Psoas muscle (tissue), 8 donors: ENCODE data around the gene RASSF3. TPM values are rescaled to one million over a fixed set of nuclear protein-coding genes. Genes with fewer than 3 reads are reported as not detected.

Experiments used
- ATAC-seq, 4 donors: fragments of 200-7000 bp; cut with Tn5 transposase; one replicate each; pipeline ENCODE4 v1.9.1; 2020; ENCODE audit warnings: moderate library complexity in 3 of 4, mild to moderate bottlenecking in 2 of 4
- DNase-seq, 2 donors: peaks; one replicate each; pipeline ENCODE4 v3.0.0-alpha.2; 2020
- H3K27ac ChIP-seq: fragments of 200-600 bp; one replicate; pipeline ENCODE4 v1.8.0; 2022
- H3K27me3 ChIP-seq, 3 donors: fragments of 200-600 bp in 1 of 3; one replicate each; pipeline versions ENCODE4 v1.6.1 to v1.8.0; 2013 to 2022; ENCODE audit warnings: low read length in 2 of 3, mild to moderate bottlenecking in 2 of 3, moderate library complexity in 1 of 3; ENCODE audit not compliant: insufficient read depth in 3 of 3
- H3K36me3 ChIP-seq, 2 donors: fragments of 200-600 bp in 1 of 2; one replicate each; pipeline versions ENCODE4 v1.6.1 to v1.8.0; 2013 to 2022; ENCODE audit warnings: low read depth in 1 of 2, mild to moderate bottlenecking in 1 of 2, moderate library complexity in 1 of 2; ENCODE audit not compliant: insufficient read depth in 1 of 2
- H3K4me1 ChIP-seq: fragments of 200-600 bp; one replicate; pipeline ENCODE4 v1.8.0; 2022
- H3K4me3 ChIP-seq: fragments of 200-600 bp; one replicate; pipeline ENCODE4 v1.8.0; 2022; ENCODE audit warnings: mild to moderate bottlenecking
- H3K9me3 ChIP-seq: fragments of 200-600 bp; one replicate; pipeline ENCODE4 v1.8.0; 2022
- WGBS, 3 donors: extraction: QIAGEN DNeasy Blood & Tissue Kit; methylation state at CpG; one replicate each; pipeline versions ENCODE4 v1.1.6 to v1.1.7; 2013; 5-methylcytosine and 5-hydroxymethylcytosine counted together
- intact Hi-C, 2 donors: fragments of 100-400 bp; cut with DNase I; formaldehyde crosslinking; loops; one replicate each; pipeline versions ENCODE4 v1.11.0 to v1.14.2; 2022
- polyA plus RNA-seq, 3 donors: library from polyadenylated mRNA; stranded (reverse); fragments of 200-250 nt; gene quantifications; one replicate each; pipeline ENCODE4 v1.2.3, GENCODE V29; 2013
- total RNA-seq, 4 donors: library from RNA; stranded (reverse); fragmentation: NEBNext Ultra II Directional in 2 of 4; extraction: Animal tissue kit (Norgen Biotek cat#: 25700) in 2 of 4; gene quantifications; one replicate each; pipeline versions ENCODE4 v1.2.1 to v1.2.4, GENCODE V29; 2021 to 2023
- TF ChIP-seq, protein P1 (sequence below): fragments of 200-600 bp; IDR thresholded peaks from one replicate; pipeline ENCODE4 v1.8.0; 2022; ENCODE audit warnings: antibody characterized with exemption
- donor health status: healthy with polysubstance abuse.
- donor health status: DM: no; HTN: no; CAD: no; lungs with moderate emphysema.
- donor health status: Bipolar disorder and iron deficiency.
- donor health status: healthy.
- donor health status: DM: yes; HTN: yes; CAD: no.
- donor health status: DM: no; HTN: no; CAD: no.
- donor health status: DM: no; HTN: no; CAD: no.
- donor health status: DM: yes; HTN: yes; CAD: no.

Gene RASSF3
- total and polyA plus RNA-seq, 7 donors, result 4.9 to 30.6 (median 14.5) TPM

GRCh38 chr12:64729909-64730587, 119.8 kb downstream of the RASSF3 start:
- no peaks in the 10 kb centered on the region for H3K9me3 ChIP-seq
- H3K36me3 ChIP-seq, result peaks cover 0 to 46% of the 10 kb centered on the region in 2 donors
- DNase-seq (no peak), ATAC-seq (no peak)
- no peak overlapping the region for H3K4me3 ChIP-seq
- intact Hi-C loops, result loop anchor here in 1 of 2 donors (10.0 kb wide), 1 partner anchor 305 kb away; no protein-coding TSS in a partner anchor
- no peaks in the 10 kb centered on the region for H3K27me3 ChIP-seq
- H3K4me1 ChIP-seq, result peaks cover 9% of the 10 kb centered on the region
- H3K27ac ChIP-seq, result no peak overlapping the region
- TF ChIP-seq, protein P1, sequence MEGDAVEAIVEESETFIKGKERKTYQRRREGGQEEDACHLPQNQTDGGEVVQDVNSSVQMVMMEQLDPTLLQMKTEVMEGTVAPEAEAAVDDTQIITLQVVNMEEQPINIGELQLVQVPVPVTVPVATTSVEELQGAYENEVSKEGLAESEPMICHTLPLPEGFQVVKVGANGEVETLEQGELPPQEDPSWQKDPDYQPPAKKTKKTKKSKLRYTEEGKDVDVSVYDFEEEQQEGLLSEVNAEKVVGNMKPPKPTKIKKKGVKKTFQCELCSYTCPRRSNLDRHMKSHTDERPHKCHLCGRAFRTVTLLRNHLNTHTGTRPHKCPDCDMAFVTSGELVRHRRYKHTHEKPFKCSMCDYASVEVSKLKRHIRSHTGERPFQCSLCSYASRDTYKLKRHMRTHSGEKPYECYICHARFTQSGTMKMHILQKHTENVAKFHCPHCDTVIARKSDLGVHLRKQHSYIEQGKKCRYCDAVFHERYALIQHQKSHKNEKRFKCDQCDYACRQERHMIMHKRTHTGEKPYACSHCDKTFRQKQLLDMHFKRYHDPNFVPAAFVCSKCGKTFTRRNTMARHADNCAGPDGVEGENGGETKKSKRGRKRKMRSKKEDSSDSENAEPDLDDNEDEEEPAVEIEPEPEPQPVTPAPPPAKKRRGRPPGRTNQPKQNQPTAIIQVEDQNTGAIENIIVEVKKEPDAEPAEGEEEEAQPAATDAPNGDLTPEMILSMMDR, result no peak
- 70 to 77% (median 75%) methylated on average over 2 of the region's 2 CpGs for WGBS, 3 donors

- no peak overlapping the region for H3K27ac ChIP-seq
- no peak for ATAC-seq
- no peak overlapping the region for H3K4me3 ChIP-seq
- H3K36me3 ChIP-seq, result peaks cover 0 to 49% of the 10 kb centered on the region in 2 donors
- H3K27me3 ChIP-seq, result no peaks in the 10 kb centered on the region
- intact Hi-C loops, result loop anchor here in 1 of 2 donors (10.0 kb wide), 1 partner anchor 306 kb away; no protein-coding TSS in a partner anchor
- TF ChIP-seq, protein P1, result no peak
- H3K4me1 ChIP-seq, result peaks cover 9% of the 10 kb centered on the region
- 49 to 70% (median 50%) methylated on average over 2 of the region's 2 CpGs for WGBS, 3 donors
- no peak for DNase-seq
- no peaks in the 10 kb centered on the region for H3K9me3 ChIP-seq
These were observed 120.3 kb downstream of the RASSF3 start for GRCh38 chr12:64730588-64730969.

GRCh38 chr12:64731683-64732082, 121.4 kb downstream of the RASSF3 start:
- intact Hi-C loops, result loop anchor here in 1 of 2 donors (10.0 kb wide), 1 partner anchor 307 kb away; no protein-coding TSS in a partner anchor
- TF ChIP-seq, protein P1, result no peak
- no peak overlapping the region for H3K4me3 ChIP-seq
- no peaks in the 10 kb centered on the region for H3K9me3 ChIP-seq
- no peak overlapping the region for H3K27ac ChIP-seq
- H3K4me1 ChIP-seq, result peaks cover 9% of the 10 kb centered on the region
- 96 to 99% (median 97%) methylated on average over 4 of the region's 4 CpGs for WGBS, 3 donors
- H3K36me3 ChIP-seq, result peaks cover 7 to 52% of the 10 kb centered on the region in 2 donors
- no peak for DNase-seq
- no peaks in the 10 kb centered on the region for H3K27me3 ChIP-seq
- no peak for ATAC-seq

DNA sequence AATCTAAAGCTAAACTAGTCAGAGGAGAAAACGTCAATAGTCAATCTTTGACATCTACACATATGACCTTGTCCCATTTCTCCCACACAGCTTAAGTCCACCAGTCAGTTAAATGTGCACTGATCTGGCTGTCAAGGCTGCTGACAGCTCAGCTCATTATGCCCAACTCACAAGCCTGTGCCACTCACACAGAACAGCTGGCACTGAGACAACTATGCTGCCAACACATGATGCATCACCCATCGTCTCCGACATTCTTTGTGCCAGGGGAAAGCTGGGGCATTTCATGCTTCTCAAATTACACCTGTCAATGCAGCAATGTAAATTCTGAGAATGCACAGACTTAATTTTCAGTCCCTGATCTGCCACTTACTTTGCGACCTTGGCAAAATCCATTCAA, 123.6 kb downstream of the RASSF3 start:
- Histone ChIP-seq H3K4me3 (no peak overlapping the region), H3K27ac (peak overlapping the region; percentile 38), H3K27me3 (no peaks in the 10 kb centered on the region), H3K4me1 (peaks cover 9% of the 10 kb centered on the region), H3K9me3 (no peaks in the 10 kb centered on the region), H3K36me3 (peaks cover 7 to 52% of the 10 kb centered on the region in 2 donors)
- ATAC-seq (peak; percentile 94 to 99 (median 97)), DNase-seq (peak; percentile 29 to 76)
- WGBS, 3 donors, result 27 to 45% (median 40%) methylated on average over 4 of the region's 4 CpGs
- TF ChIP-seq, protein P1, result no peak
- intact Hi-C loops, result loop anchor here in 1 of 2 donors (10.0 kb wide), 1 partner anchor 309 kb away; no protein-coding TSS in a partner anchor
